Hematopoietic multipotent progenitor cell (in vitro differentiated cells): ENCODE data around the gene SSH2. TPM values are rescaled to one million over a fixed set of nuclear protein-coding genes. Genes with fewer than 3 reads are reported as not detected.
A peak's percentile ranks its signal among the peaks of the same experiment; 100 is the strongest.

ENCODE experiments used
- DNase-seq, 3 donors: peaks; one replicate each; pipeline ENCODE4 v3.0.0-alpha.2; 2011 to 2015; ENCODE audit warnings: low read depth in 2 of 3, low spot score in 2 of 3
- total RNA-seq: library from RNA; depleted of rRNA; stranded (reverse); fragments of >200 nt; gene quantifications from one replicate; pipeline ENCODE4 v1.2.3, GENCODE V29; 2012

SSH2 gene
- total RNA-seq, 1 donor = 19.7 TPM

- DNase-seq = no peak
Measured at GRCh38 chr17:29595107-29595942, 334.7 kb downstream of the SSH2 start.

GRCh38 chr17:29594519-29595090, 335.4 kb downstream of the SSH2 start:
- no peak for DNase-seq

- peak in 1 of 3 donors; percentile 62 for DNase-seq
Measured at GRCh38 chr17:29593591-29594518, 336.2 kb downstream of the SSH2 start.

- DNase-seq = no peak
Measured at GRCh38 chr17:29592850-29593551, 337.0 kb downstream of the SSH2 start, which contains the start of gene ANKRD13B. TSS of gene ANKRD13B (plus strand) at chr17:29593132. CDS start at chr17:29593622, 490 bp downstream.

- peak in 2 of 3 donors; percentile 80 to 81 for DNase-seq
Measured at GRCh38 chr17:29591737-29592608, 338.1 kb downstream of the SSH2 start.

GRCh38 chr17:29591146-29591736, 338.8 kb downstream of the SSH2 start:
- DNase-seq = no peak

- no peak for DNase-seq
Measured at GRCh38 chr17:29590411-29591145, 339.4 kb downstream of the SSH2 start.

GRCh38 chr17:29589524-29590410, 340.3 kb downstream of the SSH2 start, which contains the start of gene GIT1:
TSS of gene GIT1 (minus strand) at chr17:29589648. CDS start at chr17:29589378, 270 bp downstream.
- DNase-seq = peak; percentile 72 to 87 (median 84)

GRCh38 chr17:29588562-29589411, 341.2 kb downstream of the SSH2 start:
- no peak for DNase-seq

GRCh38 chr17:29588017-29588561, 341.9 kb downstream of the SSH2 start:
- no peak for DNase-seq

GRCh38 chr17:29587591-29587990, 342.4 kb downstream of the SSH2 start:
- DNase-seq = no peak

- no peak for DNase-seq
Measured at GRCh38 chr17:29586676-29587469, 343.2 kb downstream of the SSH2 start.

GRCh38 chr17:29585080-29585751, 344.8 kb downstream of the SSH2 start:
- no peak for DNase-seq

GRCh38 chr17:29584452-29585079, 345.5 kb downstream of the SSH2 start:
- DNase-seq = no peak
